22Rv1 (cell line): ENCODE data around the gene HRG.
"Not testable (repeated sequence)": the region's sequence is repeated elsewhere in the genome, so short reads cannot be mapped to it uniquely, and the experiment has no call there.

Experiments used
- H3K27ac ChIP-seq: fragments of 450-650 bp; 2 replicates; pipeline ENCODE4 v1.5.1; 2017
- ZFX ChIP-seq: fragments of 450-650 bp; IDR thresholded peaks from 2 replicates; pipeline ENCODE4 v1.6.1; 2017; ENCODE audit warnings: antibody characterized with exemption, borderline replicate concordance
- TF ChIP-seq, protein P1 (sequence below): fragments of 450-650 bp; IDR thresholded peaks from 2 replicates; pipeline ENCODE4 v1.5.1; 2017; ENCODE audit warnings: mild to moderate bottlenecking

HRG gene

DNA sequence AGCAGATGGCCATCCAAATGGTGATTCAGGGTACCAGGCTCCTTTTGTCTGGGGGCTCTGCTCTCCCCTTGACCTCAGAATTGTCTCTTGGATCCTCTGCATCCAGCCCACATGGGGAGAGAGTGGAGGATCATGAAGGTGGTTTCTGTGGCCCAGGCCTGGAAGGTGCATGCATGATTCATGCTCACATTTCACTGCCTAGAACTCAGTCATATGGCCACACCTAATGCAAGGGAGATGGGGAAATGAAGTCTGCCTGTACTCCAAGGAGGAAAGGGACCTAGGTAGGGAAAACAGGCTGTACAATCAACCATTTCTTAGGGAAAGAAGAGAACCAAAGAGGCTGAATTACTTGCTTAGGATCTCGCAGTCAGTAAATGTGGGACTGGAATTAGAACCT lies 15.1 kb downstream of the HRG start:
- TF ChIP-seq, protein P1, sequence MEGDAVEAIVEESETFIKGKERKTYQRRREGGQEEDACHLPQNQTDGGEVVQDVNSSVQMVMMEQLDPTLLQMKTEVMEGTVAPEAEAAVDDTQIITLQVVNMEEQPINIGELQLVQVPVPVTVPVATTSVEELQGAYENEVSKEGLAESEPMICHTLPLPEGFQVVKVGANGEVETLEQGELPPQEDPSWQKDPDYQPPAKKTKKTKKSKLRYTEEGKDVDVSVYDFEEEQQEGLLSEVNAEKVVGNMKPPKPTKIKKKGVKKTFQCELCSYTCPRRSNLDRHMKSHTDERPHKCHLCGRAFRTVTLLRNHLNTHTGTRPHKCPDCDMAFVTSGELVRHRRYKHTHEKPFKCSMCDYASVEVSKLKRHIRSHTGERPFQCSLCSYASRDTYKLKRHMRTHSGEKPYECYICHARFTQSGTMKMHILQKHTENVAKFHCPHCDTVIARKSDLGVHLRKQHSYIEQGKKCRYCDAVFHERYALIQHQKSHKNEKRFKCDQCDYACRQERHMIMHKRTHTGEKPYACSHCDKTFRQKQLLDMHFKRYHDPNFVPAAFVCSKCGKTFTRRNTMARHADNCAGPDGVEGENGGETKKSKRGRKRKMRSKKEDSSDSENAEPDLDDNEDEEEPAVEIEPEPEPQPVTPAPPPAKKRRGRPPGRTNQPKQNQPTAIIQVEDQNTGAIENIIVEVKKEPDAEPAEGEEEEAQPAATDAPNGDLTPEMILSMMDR: no peak
- no peak for TF ChIP-seq ZFX
- no peak overlapping the region for H3K27ac ChIP-seq

DNA sequence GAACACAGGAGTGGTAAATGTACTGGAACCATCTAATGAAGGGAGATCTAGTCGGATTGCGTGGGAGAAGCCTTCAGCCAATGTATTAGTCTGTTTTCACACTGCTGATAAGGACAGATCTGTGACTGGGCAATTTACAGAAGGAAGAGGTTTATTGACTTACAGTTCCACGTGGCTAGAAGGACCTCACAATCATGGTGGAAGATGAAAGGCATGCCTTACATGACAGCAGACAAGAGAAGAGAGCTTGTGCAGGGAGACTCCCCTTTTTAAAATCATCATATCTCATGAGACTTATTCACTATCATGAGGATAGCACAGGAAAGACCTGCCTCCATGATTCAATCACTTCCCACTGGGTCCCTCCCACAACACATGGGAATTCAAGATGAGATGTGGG lies 17.0 kb downstream of the HRG start:
- H3K27ac ChIP-seq: no peak overlapping the region
- TF ChIP-seq, protein P1: no peak
- TF ChIP-seq ZFX: no peak

DNA sequence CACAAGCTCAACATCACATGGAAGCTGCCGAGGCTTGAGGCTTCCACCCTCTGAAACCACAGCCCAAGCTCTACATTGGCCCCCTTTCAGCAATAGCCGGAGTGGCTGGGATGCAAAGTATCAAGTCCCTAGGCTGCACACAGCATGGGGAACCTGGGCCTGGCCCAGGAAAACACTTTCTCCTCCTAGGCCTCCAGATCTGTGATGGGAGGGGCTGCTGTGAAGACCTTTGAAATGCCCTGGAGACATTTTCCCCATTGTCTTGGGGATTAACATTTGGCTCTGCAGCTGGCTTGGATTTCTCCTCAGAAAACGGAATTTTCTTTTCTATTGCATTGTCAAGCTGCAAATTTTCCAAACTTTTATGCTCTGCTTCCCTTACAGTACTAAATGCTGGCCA lies 18.2 kb downstream of the HRG start:
- H3K27ac ChIP-seq: no peak overlapping the region
- TF ChIP-seq, protein P1: no peak
- no peak for TF ChIP-seq ZFX

- H3K27ac ChIP-seq: not testable (repeated sequence)
Measured at GRCh38 chr3:186686475-186686874, 20.7 kb downstream of the HRG start.

DNA sequence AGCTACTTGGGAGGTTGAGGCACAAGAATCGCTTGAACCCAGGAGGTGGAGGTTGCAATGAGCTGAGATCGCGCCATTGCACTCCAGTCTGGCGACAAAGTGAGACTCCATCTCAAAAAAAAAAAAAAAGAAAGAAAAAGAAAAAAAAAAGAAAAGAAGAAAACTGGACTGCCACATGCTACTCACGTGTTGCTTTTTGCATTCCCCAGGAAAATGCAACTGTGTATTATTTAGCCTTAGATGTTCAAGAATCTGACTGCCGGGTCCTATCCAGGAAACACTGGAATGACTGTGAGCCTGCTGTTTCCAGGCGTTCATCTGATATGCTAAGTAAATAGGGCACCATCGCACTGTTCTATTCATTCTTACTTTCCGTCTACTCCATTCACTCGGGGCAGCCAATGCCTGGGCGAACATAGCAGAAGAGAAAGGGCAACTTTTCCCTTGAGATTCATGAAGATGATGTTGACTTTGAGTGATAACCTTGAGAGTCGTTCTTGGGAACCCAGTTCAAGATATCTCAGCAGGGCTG lies 21.4 kb downstream of the HRG start:
- no peak overlapping the region for H3K27ac ChIP-seq
- TF ChIP-seq, protein P1: no peak
- no peak for TF ChIP-seq ZFX

GRCh38 chr3:186690304-186690703 lies 24.5 kb downstream of the HRG start:
- not testable (repeated sequence) for H3K27ac ChIP-seq

DNA sequence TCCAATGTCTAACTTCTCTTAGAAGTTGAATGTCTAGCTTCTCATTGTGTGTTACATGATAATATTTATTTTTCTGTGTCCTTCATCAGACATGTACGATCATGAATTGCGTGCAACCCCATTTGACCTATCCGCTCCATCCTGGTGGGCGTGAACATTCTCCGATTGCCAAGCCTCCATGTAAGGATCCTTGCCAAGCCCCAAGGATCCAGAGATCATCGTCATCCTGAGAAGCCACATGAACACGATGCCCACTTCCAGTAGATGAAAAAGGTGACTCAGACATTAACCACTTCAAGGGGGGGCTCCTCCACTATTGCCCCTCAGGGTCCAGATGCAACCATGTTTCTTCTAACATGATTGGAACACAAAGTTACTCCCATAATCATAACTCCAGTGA lies 25.9 kb downstream of the HRG start:
- H3K27ac ChIP-seq: no peak overlapping the region
- TF ChIP-seq, protein P1: no peak
- no peak for TF ChIP-seq ZFX

GRCh38 chr3:186693843-186694242 lies 28.0 kb downstream of the HRG start:
- no peak overlapping the region for H3K27ac ChIP-seq
- TF ChIP-seq ZFX: no peak
- TF ChIP-seq, protein P1: no peak
